Activated CD4-positive, CD25-positive, alpha-beta regulatory T cell treated with anti-CD3 and anti-CD28 coated beads, Interleukin-2, amount 50 U/mL, for 24 hours (primary cell): ENCODE results near the gene FRA10AC1.
A peak's percentile ranks its signal among the peaks of the same experiment; 100 is the strongest.

Source experiments
- ATAC-seq, 2 donors: fragments of 150-1000 bp; cut with Tn5 transposase; one replicate each; pipeline ENCODE4 v1.10.0; 2021; ENCODE audit warnings: mild to moderate bottlenecking in 1 of 2, moderate library complexity in 1 of 2

FRA10AC1 gene, protein sequence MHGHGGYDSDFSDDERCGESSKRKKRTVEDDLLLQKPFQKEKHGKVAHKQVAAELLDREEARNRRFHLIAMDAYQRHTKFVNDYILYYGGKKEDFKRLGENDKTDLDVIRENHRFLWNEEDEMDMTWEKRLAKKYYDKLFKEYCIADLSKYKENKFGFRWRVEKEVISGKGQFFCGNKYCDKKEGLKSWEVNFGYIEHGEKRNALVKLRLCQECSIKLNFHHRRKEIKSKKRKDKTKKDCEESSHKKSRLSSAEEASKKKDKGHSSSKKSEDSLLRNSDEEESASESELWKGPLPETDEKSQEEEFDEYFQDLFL

DNA sequence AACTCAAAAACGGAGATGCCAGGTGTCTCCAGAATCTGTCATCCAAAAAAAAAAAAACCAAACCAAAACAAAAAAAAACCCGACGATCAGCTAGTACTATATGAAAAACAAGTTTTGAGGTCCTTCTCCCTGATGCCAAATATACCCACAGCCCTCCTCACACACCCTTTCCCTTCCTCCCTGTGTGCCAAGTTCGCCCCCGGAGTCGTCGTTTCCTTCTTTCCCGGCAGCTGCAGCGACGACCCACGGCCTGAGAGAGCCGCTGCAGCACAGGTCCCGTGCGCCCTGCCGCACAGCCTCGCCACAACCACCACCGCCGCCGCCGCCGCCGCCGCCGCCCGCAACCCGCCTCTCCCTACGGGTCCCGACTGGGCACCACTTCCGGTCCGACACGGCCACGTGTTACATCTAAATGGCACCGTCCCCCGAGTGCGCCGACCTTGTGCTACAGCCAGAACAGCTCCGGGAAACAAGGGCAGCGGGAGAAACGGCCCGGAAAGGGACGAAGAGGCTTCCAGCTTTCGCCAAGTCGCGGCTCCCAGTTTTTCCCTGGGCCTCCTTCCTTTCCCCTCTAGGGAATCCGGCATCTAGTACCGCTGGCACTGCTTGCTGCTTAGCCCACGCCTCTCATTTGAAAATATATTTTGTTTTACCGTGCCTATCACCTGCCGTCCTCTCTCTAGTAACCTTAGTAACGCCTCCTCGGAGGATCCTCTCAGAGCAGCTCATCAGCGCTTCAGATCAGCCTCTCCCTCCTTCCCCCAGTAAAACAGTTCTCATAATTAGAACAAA, at the start of gene FRA10AC1:
Gene FRA10AC1 (minus strand): TSS at position 383 of the 792 bp plus-strand sequence. CDS start 2,486 bp downstream, outside the sequence.
- ATAC-seq, result peak; percentile 84 to 85

DNA sequence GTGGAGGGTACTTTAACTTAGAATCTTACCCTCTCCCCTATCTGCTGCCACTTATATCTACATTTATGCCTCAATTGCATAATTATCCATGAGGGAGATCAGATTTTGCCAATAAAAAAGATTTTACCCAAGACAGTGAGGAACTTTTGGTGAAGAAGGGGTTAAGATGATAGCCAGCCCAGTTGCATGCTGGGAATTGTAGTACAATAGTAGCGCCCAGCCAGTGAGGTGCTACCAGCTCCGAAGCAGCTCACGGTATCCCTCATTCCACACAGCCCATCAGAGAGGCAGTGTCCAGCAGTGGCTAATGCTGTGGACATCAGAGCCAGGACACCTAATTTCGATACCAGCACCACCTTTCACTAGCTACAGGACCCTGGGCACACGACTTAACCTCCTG, 49.4 kb upstream of the FRA10AC1 start:
- ATAC-seq, result peak; percentile 48 to 53

DNA sequence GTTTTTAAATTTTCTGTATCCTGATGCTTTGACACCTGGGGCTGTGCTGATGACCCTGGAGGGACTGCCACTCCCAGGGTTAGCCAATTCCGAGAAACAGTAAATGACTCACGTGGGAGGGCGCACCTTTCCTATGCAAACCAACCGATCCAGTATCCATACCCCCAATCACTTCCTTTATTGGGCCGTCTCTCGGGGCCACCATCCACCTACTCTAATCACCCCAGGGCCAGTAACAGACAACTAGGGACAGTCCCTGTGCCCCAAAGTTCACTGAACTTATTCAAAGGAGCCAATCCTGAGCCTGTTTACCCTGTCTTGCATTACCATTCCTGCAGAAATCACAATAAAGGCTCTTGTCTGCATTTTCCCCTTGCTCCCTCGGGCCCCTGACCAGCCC, 48.7 kb upstream of the FRA10AC1 start:
- ATAC-seq, result no peak

DNA sequence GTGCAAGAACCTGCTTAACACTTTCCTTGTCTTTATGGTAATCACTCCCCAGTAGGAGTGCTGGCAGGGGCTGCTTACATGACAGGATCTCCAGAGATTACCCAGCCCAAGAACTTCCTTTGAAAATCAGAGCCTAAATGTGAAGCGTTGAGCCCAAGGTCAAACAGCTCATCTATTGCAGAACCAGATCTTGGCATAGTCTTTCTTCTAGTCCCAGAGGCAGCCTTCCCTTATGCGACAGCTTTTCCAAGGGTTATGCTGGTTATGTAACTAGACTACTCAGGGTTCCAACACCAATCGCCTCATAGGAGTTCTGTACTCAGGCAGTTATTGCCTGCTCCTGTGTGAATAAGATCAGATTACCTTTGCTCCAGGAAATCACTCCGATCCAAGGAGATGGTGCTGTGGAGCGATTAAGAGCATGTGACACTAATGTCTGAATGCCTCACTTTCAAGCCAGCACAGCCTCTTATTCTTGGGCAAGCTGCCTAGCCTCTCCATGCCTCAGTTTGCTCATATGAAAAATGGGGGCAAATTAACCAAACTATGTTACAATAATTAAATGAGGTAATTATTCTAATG, 46.9 kb upstream of the FRA10AC1 start:
- no peak for ATAC-seq

DNA sequence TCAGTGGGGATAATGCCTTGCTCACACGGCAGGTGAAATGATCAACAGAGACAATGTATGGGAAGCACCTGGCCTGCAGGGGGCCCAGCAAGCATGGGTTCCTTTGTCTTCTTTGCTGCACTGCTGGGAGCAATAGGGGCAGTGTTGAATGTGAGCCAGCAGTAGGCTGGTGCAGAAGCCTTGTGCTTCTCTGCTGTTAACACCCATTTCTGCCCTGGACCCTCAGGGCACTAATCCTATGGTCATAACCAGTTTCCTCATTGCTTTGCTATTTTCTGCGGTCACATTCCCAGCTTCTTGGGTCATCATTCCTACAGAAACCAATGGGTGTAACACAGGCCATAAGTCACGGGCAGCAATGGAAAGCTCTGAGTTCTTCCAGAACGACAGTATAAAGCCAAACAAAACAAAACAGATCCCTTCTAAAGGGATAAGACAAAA, 44.5 kb upstream of the FRA10AC1 start:
- no peak for ATAC-seq

DNA sequence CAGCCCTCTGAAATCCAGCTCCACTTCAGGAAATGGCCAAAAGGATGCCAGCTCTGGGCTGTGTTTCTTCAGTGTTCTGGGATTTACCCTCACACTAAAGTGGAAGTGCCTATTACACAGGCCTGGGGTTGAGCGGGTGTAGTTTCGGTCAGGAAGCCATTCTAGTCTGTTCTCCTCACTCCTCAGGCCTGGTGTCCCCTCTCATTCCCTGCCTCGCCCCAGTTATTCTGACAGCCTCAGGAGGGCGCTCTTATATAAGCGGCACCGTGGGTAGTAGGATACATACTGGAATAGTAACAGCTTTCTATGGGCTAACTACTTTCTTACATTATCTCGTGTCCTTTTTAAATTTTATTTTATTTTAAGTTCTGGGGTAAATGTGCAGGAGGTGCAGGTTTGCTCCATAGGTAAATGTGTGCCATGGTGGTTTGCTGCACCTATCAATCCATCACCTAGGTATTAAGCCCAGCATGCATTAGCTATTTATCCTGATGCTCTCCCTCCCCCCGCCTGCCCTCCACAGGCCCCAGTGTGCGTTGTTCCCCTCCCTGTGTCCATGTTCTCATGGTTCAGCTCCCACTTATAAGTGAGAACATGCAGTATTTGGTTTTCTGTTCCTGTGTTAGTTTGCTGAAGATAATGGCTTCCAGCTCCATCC, 43.1 kb upstream of the FRA10AC1 start:
- ATAC-seq, result no peak

DNA sequence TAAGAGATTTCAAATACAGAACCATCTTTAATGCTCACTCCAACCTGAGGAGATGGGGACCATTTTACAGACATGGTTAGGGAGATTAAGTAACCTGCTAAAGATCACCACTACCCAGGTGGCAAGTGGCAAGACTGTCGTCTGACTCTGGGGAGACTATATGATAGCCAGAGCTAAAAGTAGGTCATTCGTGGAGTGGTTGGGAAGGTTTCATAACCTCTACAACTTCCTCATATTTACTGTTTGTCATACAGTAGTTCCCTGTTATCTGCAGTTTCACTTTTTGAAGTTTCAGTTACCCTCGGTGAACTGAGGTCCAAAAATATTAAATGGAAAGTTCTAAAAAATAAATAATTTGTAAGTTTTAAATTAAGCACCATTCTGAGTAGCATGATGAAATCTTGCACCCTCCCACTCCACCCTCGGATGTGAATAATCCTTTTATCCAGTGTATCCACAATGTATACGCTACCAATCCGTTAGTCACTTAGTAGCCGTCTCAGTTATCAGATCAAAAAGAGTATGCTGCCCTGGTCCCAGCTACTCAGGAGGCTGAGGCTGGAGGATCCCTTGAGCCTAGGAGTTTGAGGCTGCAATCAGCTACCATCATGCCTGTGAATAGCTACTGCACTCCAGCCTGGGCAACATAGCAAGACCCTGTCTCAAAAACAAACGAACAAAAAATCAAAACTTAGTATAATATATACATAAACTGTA, 40.4 kb upstream of the FRA10AC1 start:
- peak in 1 of 2 donors; percentile 35 for ATAC-seq

DNA sequence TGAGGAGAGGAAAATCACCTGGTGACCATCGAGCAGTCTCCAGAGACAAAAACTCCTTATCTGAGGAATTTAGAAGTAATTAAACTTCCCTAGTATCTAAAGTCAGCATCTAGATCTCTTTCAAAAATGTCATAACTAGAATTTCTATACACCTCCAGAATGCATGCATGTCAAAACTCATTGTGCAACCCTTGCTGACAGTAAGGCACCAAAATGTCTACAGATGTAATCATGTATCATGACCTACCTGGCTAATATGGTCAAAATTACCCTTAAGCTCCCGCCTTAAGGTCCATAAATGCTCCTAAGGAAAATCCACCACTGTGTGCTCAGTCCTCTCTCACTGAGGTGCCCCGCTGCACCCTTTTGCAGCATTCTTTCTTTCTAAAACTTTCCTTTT, 39.0 kb upstream of the FRA10AC1 start:
- no peak for ATAC-seq

DNA sequence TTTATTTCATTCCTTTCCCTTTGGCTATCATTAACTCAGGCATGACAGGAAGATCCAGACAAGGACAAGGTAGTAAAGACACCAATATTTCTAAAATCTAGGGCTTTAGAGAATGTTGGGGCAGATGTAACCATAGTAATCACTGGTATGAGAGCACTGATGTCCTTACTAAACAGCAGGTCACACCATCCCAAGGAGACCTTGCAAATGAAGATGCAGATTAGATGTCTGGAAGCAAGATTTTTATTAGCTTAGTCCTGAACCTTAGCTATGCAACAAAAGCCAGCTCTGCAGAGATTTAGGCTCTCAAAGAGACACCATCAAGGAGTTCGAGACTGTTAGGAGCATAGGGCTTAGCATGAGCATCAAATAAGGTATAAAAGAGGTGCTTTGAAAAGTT, 23.6 kb upstream of the FRA10AC1 start:
- ATAC-seq, result no peak

DNA sequence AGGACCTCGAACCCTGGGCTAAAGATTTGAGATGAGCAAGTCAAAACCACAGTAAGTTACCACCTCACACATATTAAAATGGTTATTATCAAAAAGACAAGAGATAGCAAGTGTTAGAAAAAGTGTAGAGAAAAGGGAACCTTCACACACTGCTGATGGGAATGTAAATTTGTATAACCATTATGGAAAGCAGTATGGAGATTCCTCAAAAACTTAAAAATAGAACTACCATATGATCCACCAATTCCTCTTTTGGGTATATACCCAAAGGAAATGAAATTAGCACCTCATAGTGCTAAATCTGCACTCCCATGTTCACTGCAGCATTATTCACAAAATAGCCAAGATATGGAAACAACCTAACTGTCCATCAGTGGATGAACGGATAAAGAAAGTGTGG, 20.8 kb upstream of the FRA10AC1 start:
- ATAC-seq, result no peak

DNA sequence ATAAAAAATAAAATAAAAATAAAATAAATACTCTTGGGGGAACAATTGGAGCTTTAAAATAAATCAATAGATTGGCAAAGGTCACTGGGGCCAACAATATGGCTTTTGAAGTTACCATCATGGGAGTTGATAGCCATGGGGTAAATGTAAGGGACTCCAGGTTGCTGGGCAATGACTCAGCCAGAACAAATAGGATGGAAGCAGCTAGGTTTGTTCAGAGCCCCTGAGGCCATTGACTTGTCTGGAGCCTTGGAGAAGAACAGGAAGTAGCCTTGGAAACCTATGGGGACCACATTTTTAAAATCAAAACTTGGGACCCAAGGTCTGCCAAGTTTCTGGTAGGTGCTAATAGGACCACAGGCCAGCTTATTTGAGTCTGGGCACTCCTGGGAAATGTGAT, 20.2 kb upstream of the FRA10AC1 start:
- ATAC-seq, result no peak

DNA sequence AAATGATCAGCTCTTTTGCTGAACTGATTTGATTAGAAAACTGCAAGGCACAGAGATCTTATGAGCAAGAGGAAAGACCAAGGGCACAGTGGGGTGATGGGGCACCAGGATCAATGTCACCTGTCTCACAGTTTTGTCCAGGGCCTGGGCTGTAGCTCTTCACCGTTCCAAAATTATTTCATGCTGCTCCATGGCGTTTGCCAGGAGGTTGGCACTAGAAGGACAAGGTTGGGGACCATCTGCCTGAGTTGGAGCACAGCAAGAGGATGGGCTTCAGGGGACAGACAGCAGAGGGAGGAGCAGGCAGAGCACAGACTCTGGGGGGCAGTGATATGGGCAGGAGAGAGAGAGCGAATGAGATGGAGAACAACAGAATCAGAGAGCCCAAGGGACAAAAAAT, 17.5 kb upstream of the FRA10AC1 start:
- no peak for ATAC-seq

DNA sequence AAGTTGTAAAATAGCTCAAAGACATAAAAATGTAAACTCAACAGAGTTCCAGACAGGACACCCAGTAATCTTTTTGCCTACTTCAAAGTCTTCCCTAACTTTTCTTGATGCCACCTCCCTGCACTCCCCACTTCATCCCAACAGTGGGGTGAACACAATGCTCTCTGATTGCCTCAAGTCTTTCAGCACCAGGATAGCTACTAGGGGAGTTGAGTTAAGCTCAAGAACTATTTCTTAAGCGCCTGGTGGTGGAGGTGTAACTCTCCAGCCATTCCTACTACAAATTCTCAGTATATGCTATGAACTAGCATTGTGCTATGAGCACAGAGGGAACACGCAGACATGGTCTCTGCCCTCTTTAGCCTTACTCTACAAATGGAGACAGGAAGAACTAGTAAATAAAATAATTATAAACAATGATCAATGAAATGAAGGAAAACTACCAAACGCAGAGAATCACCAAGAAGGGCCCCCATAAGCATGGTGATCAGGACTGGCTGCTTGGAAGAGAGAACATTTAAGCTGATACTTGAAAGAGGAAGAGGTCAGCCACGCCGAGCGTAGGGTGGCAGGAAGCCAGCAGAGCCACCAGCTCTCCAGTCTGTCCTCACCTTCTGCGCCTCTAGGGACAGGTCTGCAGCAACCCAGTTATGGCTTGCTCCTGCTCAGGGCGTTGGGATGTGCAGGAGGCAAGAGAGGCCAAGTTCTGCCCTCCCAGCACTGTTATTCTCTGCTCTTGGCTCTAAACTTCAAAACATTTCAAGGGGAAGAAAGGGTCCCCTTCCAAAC, 16.7 kb upstream of the FRA10AC1 start:
- no peak for ATAC-seq

DNA sequence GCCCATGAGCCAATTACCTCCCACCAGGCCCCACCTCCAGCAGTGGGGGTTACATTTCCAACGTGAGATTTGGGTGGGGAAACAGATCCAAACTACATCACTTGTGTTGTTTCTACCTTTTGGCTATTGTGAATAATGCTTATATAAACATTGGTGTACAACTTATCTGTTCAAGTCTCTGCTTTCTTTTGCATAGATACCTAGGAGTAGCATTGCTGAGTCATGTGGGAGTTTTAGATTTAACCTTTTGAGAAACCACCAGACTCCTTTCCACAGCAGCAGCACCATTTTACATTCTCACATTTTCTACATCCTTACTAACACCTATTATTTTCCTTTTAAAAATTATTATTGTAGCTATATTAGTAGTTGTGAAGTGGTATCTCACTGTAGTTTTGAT, 14.4 kb upstream of the FRA10AC1 start:
- no peak for ATAC-seq

DNA sequence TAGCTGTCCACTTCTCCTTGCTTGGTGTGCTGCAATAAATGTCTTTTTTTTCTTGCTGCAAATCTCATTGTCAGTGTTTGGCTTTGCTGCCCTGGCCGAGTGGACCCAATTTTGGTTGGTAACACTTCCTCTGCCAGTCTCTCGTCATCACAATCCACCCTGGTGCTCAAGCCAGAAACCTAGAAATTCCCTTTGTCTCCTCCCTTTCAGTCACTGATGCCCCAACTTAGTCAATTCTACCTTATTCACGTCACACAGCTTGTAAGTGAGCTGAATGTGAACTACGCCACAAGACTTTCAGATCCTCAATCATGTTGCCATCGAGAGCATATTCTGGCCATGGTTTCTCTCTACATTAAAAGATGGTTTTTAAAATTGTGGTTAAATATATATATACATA, 13.0 kb upstream of the FRA10AC1 start:
- ATAC-seq, result peak in 1 of 2 donors; percentile 36

DNA sequence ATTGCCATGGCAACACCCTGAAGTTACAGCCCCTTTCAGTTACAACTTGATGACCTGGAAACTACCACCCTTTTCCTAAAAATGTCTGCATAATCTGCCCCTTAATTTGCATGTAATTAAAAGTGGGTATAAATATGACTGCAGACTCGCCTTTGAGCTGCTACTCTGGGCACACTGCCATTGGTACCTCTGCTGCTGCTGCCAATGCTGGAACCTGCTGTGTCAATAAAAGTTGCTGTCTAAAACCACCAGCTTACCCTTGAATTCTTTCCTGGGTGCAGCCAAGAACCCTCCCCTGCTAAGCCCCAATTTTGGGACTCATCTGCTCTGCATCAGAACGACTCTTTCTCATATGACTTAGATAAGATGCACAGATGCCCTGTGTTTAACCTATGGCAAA, 10.2 kb upstream of the FRA10AC1 start:
- no peak for ATAC-seq

DNA sequence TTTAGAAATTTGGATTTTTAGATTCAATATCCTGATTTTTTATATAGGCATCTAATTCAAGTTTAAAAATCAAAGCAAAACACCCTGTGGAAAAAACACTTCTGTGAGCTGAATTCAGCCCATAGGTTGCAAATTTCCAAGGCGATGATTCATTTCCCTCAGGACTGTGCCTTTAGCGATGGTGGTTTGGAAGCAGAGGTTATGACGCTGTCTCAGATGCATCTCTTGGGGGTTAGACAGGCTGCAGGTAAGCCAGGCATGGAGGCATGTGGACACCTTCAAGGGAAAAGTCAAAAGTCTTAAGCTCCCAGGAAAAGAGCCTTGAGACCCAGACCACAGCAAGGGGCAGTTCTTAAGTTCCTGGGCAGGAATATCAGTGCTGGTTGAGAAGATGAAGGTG, 9.5 kb upstream of the FRA10AC1 start:
- no peak for ATAC-seq

DNA sequence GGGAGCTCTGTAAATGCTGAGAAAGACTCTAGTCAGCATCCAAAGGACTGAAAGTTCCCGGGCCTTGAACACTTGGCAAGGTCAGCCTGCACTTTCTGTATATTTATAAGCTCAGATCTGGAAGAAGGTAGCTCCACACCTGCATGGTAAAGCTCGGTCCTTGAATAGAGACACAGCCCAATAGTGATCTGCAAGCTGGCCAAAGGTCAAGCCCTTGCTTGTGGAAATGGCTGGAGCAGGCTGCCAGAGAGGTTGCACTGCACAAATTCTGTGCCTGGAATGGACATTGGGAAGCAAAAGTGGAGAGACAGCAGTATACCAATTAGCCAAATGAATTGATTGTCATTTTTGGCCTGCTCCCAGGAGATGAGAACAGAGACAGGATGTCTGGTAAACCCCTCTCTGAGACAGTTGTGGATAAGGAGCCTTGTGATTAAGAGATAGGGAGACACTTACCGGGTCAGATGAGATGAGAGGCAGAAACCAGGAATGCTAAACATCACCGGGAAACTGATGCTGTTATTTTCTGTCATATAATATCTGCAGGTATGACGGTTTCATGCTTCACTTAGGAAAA, 8.0 kb upstream of the FRA10AC1 start:
- no peak for ATAC-seq

DNA sequence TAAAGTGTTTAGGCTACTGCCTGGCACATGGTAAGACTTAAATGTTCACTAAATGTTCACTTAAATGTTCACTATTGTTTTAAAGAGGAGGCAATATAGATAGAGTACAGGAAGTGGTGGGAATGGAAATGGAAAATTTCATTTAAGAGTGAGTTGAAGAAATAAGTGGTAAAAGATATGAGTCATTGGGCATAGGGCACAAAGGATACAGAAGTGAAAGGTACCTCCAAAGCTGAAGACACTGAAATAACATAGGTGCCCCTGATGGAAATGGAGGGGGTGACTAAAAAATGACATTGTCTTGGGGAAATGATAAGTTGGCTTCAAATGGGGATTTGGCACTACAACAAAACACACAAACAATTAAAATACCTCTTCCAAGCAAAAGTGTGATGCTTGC, 5.2 kb upstream of the FRA10AC1 start:
- ATAC-seq, result peak in 1 of 2 donors; percentile 30

DNA sequence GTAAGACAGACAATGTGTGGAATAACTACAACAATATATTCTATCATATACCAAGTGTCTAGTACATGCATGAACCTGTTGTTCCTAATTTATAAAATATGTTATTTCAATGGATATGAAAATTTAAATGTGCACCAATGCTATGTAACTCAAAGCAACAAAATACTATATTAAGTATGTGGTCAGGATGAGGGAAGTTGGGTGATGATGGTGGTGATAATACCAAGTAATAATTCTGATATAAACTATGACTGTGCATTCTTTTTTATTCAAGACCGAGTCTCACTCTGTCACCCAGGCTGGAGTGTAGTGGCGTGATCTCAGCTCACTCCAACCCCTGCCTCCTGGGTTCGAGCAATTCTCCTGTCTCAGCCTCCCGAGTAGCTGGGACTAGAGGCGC, 2.1 kb upstream of the FRA10AC1 start:
- no peak for ATAC-seq

DNA sequence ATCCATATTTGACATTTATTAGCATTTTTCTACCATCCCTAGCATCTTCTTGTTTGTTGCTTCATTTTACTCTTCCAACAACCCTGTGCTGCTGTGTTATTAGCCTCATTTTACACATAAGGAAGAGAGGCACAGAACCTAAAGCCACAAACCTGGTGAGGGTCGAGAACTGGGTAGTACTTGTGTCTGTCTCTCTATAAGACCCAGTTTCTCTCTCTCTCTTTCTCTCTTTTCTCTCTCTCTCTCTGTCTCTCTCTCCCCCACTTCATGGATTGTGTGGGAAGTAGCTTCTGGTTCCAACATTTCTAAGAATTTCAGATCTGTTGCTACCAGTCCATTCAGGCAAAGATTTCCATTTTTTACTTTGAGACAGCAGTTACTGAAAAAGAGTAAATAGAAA, 1.4 kb upstream of the FRA10AC1 start:
- no peak for ATAC-seq
